Islet of Langerhans (tissue), 1 donor: ENCODE results near the gene FBXO15.
A peak's percentile ranks its signal among the peaks of the same experiment; 100 is the strongest.

Experiments used
- FAIRE-seq: peaks from one replicate; lab custom pipeline; 2011; peaks lifted over from hg19 to GRCh38; lab: Jason Lieb, UNC

Gene FBXO15

GRCh38 chr18:74147779-74148542 is at the start of gene FBXO15, which contains the start of gene TIMM21:
TSS of gene FBXO15 (minus strand) at chr18:74147834. CDS start at chr18:74147785, 49 bp downstream.
TSS of gene TIMM21 (plus strand) at chr18:74148523. CDS start at chr18:74148809, 286 bp downstream.
- peak; percentile 97 for FAIRE-seq

DNA sequence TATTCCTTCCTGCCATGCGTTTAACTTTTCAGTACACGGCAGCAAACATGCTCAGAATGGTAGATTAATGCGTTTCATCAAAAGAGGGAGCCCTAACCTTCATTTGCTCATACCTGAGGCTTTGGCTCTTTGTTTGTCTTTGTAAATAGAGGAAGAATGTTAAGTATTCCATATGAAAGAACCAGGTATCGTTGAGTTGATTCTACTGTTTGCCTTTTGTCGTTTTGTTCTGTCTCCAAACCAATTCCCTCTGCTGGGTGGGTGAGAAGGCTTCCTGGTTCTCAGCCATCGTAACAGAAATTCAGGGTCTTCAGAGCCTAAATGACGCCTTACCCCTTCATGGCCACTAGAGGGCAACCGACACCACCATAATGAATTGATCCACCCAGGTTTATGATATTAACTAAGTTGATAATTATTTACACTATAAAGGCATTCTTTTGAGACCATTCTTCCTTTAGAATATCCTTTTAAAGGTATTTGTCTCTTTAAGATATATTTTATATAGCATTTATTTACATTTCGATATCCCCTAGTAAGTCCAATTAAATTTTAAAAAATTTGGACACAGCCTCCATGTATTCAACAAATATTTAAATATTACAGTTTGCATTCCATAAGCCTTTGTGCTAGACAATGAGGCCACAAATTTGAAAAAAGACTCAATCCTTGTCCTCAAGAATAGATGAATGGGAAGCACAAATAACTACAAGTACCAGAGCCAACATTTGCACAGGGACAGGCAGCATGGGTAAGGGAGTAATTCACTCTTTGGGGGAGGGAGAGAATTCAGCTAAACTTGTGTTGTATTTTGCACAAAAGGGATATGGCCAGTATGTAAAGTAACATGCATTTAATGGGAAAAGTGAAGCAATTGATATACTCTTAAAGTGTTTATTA is 48.8 kb upstream of the FBXO15 start:
- peak; percentile 99 for FAIRE-seq

GRCh38 chr18:74194691-74195090 is 47.1 kb upstream of the FBXO15 start:
- no peak for FAIRE-seq

- no peak for FAIRE-seq
Observed at GRCh38 chr18:74191577-74191976, 43.9 kb upstream of the FBXO15 start.

DNA sequence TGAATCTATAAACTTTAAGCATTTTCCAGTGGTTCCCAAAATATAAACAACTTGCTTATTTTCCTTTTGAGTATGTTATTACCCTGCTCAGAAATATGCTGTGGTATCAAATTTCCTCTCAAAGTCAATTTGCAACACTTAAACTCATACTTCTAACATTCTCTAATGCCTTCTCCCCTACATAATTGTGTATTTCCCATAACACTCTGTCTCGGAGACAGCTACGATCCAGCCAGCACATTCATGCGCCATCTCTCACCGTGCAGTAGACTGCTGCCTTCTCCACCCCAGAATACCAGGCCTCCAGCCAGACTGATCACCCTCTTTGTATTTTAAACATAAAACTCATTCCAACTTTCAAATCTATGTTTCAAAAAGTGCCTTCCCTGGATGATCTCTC is 42.5 kb upstream of the FBXO15 start:
- no peak for FAIRE-seq

DNA sequence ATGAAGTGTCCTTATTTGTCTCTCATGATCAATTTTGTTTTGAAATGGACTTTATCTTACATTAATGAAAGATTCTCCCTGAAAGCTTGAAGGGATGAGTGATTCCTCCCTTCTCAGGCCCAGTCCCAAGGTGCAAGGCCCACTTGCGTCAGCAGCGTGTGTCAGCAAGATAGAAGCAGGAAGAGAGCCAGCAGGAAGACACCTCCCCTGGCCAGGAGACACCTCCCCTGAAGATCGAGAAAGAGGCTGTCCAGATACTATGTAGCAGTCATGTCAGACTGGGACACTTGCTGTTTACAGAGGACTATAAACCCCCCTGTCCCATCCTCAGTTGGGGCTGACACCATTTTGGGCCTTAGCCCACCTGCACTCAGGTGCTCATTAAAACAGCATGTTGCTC is 39.0 kb upstream of the FBXO15 start:
- no peak for FAIRE-seq

DNA sequence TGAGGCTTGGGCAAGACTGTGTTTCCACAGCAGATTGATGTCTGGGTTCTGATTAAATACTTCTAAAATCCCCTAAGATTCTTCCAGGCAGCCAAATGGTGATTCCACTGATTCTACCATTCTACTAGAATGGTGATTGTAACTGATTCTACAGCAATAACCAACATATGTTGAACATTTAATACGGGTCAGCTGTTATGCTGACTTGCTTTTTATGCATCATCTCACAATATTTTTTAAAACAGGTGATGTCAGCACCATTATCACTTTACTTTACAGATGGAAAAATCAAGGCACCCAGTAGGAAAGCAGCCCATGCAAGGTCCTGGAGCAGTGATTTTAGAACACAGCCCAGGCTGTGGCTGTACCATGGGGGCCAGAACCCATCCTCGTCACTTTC is 38.2 kb upstream of the FBXO15 start:
- peak; percentile 90 for FAIRE-seq

- no peak for FAIRE-seq
Observed at GRCh38 chr18:74184875-74185274, 37.2 kb upstream of the FBXO15 start.

GRCh38 chr18:74183130-74183529 is 35.5 kb upstream of the FBXO15 start:
- no peak for FAIRE-seq

DNA sequence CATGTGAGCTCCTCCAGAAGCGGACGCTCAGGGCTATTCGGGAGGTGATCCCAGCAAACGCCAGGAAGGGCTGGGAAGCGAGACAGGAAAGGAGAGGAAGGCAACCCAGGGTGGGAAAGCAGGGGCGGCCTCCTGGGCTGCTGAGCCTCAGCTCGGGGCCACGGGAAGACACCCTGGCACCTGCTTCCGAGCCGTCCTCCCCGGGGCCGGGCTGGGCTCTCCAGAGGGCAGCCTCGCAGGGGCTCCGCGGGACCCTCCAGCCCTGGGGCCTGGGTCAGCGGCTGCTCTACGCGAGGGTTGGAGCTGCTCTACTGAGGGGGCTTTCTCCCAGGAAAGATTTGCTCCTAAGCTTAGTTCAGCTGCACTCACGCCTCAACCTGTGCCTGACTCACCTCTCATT is 34.7 kb upstream of the FBXO15 start:
- FAIRE-seq, result no peak

DNA sequence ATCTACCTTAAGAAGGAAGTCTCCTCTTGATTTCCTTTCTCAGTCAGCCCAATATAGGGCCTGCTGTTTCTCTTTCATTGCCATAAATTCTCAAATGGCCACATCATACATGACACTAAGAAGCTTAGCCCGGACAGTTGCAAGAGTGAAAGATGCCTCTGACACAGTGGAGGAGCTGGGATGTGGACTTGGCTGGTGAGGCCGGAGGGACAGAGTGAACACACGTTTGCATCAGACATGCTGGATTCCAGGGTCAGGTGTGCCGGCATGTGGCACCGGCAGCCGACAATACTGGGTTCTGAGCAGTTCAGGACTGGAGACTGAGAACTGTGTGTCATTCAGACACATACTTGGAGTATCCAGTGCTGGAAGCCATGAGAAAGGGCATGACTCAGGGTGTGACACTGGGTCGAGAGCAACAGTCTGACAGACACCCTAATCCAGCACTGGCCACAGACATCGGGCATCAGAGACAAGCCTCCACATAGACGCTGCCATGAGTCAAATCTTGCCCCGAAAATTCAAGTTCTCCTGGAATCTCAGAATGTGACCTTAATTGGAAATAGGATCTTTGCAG is 32.1 kb upstream of the FBXO15 start:
- no peak for FAIRE-seq

- FAIRE-seq, result no peak
Observed at GRCh38 chr18:74178884-74179283, 31.2 kb upstream of the FBXO15 start.

DNA sequence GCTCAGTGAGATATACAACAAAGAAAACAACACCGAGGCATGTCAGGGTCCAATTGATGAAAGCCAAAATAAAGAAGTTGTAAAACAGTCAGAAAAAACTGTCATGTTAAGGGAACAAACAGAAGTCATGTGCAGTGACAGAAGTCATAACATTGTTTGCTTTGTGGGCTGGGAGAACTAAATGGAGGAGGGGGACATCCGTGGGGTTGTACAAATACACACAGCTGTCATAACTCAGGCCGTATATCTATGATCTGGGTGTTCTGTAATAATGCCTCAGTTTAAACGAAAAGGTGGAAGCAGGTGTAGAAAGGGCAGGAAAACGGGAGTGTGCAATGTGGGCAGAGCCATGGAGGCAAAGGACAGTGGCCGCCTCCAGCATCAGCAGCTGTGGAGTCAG is 28.0 kb upstream of the FBXO15 start:
- FAIRE-seq, result no peak

- FAIRE-seq, result no peak
Observed at GRCh38 chr18:74173434-74173750, 25.8 kb upstream of the FBXO15 start.

GRCh38 chr18:74172697-74173433 is 25.2 kb upstream of the FBXO15 start:
- no peak for FAIRE-seq

DNA sequence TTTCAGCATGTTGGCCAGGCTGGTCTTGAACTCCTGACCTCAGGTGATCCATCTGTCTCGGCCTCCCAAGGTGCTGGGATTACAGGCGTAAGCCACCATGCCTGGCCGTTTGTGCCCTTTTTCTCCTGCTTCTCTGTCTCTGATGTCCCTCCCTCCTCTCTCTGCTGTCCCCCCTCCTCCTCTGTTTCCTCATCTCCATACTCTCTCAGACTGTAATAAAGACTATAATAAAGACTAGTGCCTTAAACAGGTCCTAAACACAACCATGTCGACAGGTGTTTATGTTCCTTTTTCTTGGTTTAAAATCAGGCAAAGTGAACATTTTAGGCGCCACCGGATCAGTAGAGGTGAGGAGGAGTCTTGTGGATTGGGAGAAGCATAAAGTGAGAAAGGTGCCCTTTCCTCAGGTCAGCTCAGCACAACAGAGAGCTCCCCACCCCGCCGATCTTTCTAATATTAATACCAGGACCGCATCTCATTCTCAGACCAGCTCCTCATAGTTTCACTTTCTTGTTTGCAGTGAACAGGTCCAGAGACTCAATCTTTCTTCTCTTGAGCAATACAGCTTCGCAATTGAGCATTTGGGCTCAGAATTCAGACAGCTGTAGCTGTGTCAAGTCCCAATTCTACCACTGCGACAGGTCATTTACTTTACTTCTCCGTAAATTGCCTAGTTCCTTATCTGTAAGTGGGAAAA is 24.4 kb upstream of the FBXO15 start:
- no peak for FAIRE-seq

DNA sequence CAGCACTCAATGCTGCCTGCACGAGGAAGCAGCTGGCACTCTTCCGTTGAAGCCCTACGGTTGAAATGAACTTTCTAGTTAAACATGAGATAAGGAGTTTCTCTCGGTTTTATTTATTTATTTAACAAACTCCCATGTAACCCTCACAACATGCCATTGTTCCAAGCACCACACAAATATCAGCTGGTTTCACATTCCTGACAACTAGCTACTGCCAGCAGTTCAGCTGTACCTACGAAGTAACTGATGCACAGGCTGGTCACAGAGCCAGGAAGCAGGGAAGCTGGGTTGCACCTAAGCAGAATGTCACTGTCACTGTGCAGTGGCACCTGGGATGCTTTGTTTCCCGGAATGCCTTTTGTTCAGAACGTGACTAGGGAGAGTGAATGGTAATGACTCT is 18.8 kb upstream of the FBXO15 start:
- FAIRE-seq, result no peak

DNA sequence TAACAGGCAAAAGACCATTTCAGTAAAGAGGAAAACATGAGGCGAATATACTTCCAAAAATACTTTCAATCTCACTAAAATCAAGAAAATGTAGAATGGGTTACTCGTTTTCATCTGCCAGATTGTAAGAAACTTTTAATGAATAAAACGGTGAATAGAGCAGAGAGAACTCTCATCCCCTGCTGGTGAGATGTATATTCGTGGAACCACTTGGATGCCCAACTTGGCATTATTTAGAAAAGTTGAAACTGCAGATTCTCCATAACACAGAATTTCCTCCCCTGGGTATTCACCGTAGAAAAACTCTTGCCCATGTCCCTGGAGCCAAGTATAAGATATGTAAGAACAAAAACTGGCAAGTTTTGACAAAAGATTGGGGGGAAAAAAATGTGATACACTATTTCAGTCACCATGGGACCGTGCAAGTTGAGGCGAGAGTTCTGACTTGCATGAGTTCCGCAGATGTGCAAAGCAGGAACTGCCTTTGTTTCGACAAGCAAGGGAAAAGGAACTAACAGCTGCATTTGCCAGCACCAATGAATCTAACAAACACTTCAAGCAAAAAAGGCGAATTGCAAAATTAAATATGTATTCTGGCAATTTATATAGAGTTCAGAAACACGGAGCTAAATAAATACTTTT is 15.5 kb upstream of the FBXO15 start:
- FAIRE-seq, result no peak

GRCh38 chr18:74155276-74155675 is 7.6 kb upstream of the FBXO15 start:
- no peak for FAIRE-seq

GRCh38 chr18:74154716-74155115 is 7.1 kb upstream of the FBXO15 start:
- no peak for FAIRE-seq

GRCh38 chr18:74153793-74154192 is 6.2 kb upstream of the FBXO15 start:
- FAIRE-seq, result no peak
